Ovary (tissue), 3 donors: ENCODE data around the gene SPATA31E1.

Source experiments
- EP300 ChIP-seq: sonication (generic); formaldehyde crosslinking; IDR thresholded peaks from one replicate; pipeline ENCODE4 v1.6.1; 2017; ENCODE audit warnings: antibody characterized with exemption
- POLR2A ChIP-seq: fragments of 450-650 bp; IDR thresholded peaks from one replicate; pipeline ENCODE4 v1.6.1; 2017; ENCODE audit warnings: antibody characterized with exemption, mild to moderate bottlenecking, moderate library complexity
- TF ChIP-seq, protein P1 (sequence below), 3 donors: fragments of 450-650 bp in 2 of 3; fragments of 200-600 bp in 1 of 3; IDR thresholded peaks; one replicate each; pipeline versions ENCODE4 v1.5.1 to v1.8.0; 2016 to 2022; ENCODE audit warnings: antibody characterized with exemption in 3 of 3, mild to moderate bottlenecking in 1 of 3
- donor health status: DM: no; HTN: no; CAD: no.

DNA sequence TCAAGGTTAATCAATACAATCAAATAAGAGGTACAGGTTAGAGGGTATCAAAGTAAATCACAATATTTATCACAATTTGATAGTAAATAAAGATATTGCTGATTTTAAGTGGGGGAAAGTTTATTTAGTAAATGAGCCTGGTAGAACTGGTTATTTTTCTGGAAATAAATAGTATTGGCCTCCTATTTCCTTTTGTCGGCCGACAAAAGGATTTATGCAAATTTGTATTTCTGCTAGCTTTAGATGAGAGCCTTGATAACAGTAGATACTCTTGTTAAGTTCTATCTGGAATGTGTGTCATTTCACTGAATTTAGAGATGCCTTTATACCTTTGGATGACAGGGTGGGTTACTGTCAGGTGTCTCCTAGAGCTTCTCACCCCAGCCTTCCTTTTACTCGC is 17.8 kb upstream of the SPATA31E1 start:
- TF ChIP-seq, protein P1, sequence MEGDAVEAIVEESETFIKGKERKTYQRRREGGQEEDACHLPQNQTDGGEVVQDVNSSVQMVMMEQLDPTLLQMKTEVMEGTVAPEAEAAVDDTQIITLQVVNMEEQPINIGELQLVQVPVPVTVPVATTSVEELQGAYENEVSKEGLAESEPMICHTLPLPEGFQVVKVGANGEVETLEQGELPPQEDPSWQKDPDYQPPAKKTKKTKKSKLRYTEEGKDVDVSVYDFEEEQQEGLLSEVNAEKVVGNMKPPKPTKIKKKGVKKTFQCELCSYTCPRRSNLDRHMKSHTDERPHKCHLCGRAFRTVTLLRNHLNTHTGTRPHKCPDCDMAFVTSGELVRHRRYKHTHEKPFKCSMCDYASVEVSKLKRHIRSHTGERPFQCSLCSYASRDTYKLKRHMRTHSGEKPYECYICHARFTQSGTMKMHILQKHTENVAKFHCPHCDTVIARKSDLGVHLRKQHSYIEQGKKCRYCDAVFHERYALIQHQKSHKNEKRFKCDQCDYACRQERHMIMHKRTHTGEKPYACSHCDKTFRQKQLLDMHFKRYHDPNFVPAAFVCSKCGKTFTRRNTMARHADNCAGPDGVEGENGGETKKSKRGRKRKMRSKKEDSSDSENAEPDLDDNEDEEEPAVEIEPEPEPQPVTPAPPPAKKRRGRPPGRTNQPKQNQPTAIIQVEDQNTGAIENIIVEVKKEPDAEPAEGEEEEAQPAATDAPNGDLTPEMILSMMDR (IDR thresholded peaks at IDR 0.05), result no peak
- no peak for TF ChIP-seq POLR2A
- no peak for TF ChIP-seq EP300
